ENCODE measurements around the gene CENPW. TPM values are rescaled to one million over a fixed set of nuclear protein-coding genes. Genes with fewer than 3 reads are reported as not detected.

Gene CENPW
- total RNA-seq, 1 experiment from 2014 or later, result 82.3 TPM

- Histone ChIP-seq H4K8ac (replicated peaks; ENCODE audit: insufficient read length, low read depth, low read length) (no peak overlapping the region), H3K18ac (ENCODE audit: insufficient read length, low read depth, low read length) (no peak overlapping the region), H2AK5ac (ENCODE audit: insufficient read length, low read length) (no peak overlapping the region), H4K5ac (ENCODE audit: insufficient read length, low read depth, low read length) (no peak overlapping the region), H3K56ac (ENCODE audit: insufficient read length, low read depth, low read length) (no peak overlapping the region), H3K27ac (ENCODE audit: insufficient read length, low read depth, low read length) (no peak overlapping the region), H3K4me2 (ENCODE audit: insufficient read depth, insufficient read length, low read length) (no peak overlapping the region), H3K9me3 (ENCODE audit: control insufficient read depth, low read depth, low read length) (no peaks in the 10 kb centered on the region), H3K27me3 (ENCODE audit: insufficient read depth, low read length) (no peaks in the 10 kb centered on the region), H2BK5ac (ENCODE audit: insufficient read length, low read length) (no peak overlapping the region), H4K91ac (ENCODE audit: insufficient read length, low read depth, low read length) (no peak overlapping the region), H2BK120ac (ENCODE audit: low read depth, low read length, poor library complexity, severe bottlenecking) (no peak overlapping the region), H3K23me2 (ENCODE audit: insufficient read length, low read depth, low read length, poor library complexity, severe bottlenecking) (no peaks in the 10 kb centered on the region), H2AFZ (ENCODE audit: low read length) (no peak overlapping the region), H3K14ac (ENCODE audit: insufficient read depth, low read length) (no peak overlapping the region), H3K4me1 (ENCODE audit: insufficient read depth, low read length) (no peaks in the 10 kb centered on the region), H3K79me1 (ENCODE audit: insufficient read depth, low read depth, low read length, poor library complexity, severe bottlenecking) (no peaks in the 10 kb centered on the region), H4K20me1 (ENCODE audit: control insufficient read depth, insufficient read depth, insufficient read length) (no peaks in the 10 kb centered on the region), H3T11ph (ENCODE audit: low read length) (no peak overlapping the region), H3K79me2 (ENCODE audit: insufficient read depth, low read length) (no peaks in the 10 kb centered on the region), H2BK15ac (ENCODE audit: low read depth, low read length) (no peak overlapping the region), H3K23ac (ENCODE audit: insufficient read length, low read depth, low read length) (no peak overlapping the region), H3K4ac (ENCODE audit: low read depth, low read length) (no peak overlapping the region), H2BK12ac (ENCODE audit: insufficient read length, low read depth, low read length) (no peak overlapping the region), H3K9ac (ENCODE audit: extremely low read depth, insufficient read length, low read length) (no peak overlapping the region), H2BK20ac (ENCODE audit: low read depth, low read length, poor library complexity, severe bottlenecking) (no peak overlapping the region)
- H3K27me3 Mint-ChIP-seq (ENCODE audit: low read depth), result no peaks in the 10 kb centered on the region
- WGBS (ENCODE audit: extremely low coverage, insufficient read length, low lambda C conversion rate), result no CpG with 5 or more reads among the region's 1 CpG
- TF ChIP-seq CTCF (conservative IDR thresholded peaks at IDR 0.05), result no peak
- H3K9me3 Mint-ChIP-seq, result no peaks in the 10 kb centered on the region
- DNase-seq, result no peak
- H3K4me1 Mint-ChIP-seq, result no peaks in the 10 kb centered on the region
- no peak overlapping the region for H3K27ac Mint-ChIP-seq
- no peak overlapping the region for H3K4me3 Mint-ChIP-seq
- no peaks in the 10 kb centered on the region for H3K36me3 Mint-ChIP-seq (ENCODE audit: insufficient read depth in 1 of 3, low read depth in 3 of 3)
Observed at GRCh38 chr6:126313941-126314340, 26.0 kb upstream of the CENPW start.
